Activated B cell treated with CpG ODN at 0.5 μM for 24 hours (primary cell): Measurements from ENCODE around the gene ERICH6. TPM values are rescaled to one million over a fixed set of nuclear protein-coding genes. Genes with fewer than 3 reads are reported as not detected.

ENCODE experiments used
- ATAC-seq: fragments of 200-7000 bp; cut with Tn5 transposase; one replicate; pipeline ENCODE4 v1.10.0; 2021; ENCODE audit warnings: low read depth, mild to moderate bottlenecking, moderate library complexity
- CTCF ChIA-PET: fragments of 350-600 bp; sonication (Branson Sonifier 250); formaldehyde crosslinking; loops from one replicate; lab custom pipeline; 2021; ENCODE audit warnings: antibody characterized with exemption; lab: Charles Lee
- POLR2A ChIA-PET: fragments of 350-600 bp; sonication (Branson Sonifier 250); formaldehyde crosslinking; loops from one replicate; lab custom pipeline; 2021; ENCODE audit warnings: antibody characterized with exemption; lab: Charles Lee
- DNase-seq: peaks from one replicate; pipeline ENCODE4 v3.0.0; 2022
- H3K27ac Mint-ChIP-seq: one replicate; pipeline ENCODE4 v1.8.0; 2020; ENCODE audit warnings: mixed read lengths
- H3K27me3 Mint-ChIP-seq: one replicate; pipeline ENCODE4 v1.8.0; 2021; ENCODE audit warnings: mixed read lengths
- H3K36me3 Mint-ChIP-seq: one replicate; pipeline ENCODE4 v1.8.0; 2021; ENCODE audit warnings: low read depth, mixed read lengths
- H3K4me1 Mint-ChIP-seq: one replicate; pipeline ENCODE4 v1.8.0; 2021; ENCODE audit warnings: mixed read lengths
- H3K4me3 Mint-ChIP-seq: one replicate; pipeline ENCODE4 v1.8.0; 2020; ENCODE audit warnings: mild to moderate bottlenecking, mixed read lengths
- H3K9me3 Mint-ChIP-seq: one replicate; pipeline ENCODE4 v1.8.0; 2020; ENCODE audit warnings: mixed read lengths
- intact Hi-C: fragments of 100-400 bp; cut with micrococcal nuclease; formaldehyde crosslinking; loops from one replicate; pipeline ENCODE4 v1.15.1; 2024
- total RNA-seq: library from RNA; stranded (reverse); gene quantifications from 2 replicates; pipeline ENCODE4 v1.2.3, GENCODE V29; 2022
- TF ChIP-seq, protein P1 (sequence below): fragments of 200-600 bp; IDR thresholded peaks from one replicate; pipeline ENCODE4 v1.8.0; 2022; ENCODE audit warnings: antibody characterized with exemption, mild to moderate bottlenecking

The ERICH6 gene
- total RNA-seq, 1 donor from 2014 or later: not detected

GRCh38 chr3:150699068-150699639 lies 4.6 kb downstream of the ERICH6 start:
- DNase-seq (no peak), ATAC-seq (no peak)
- peaks cover 19% of the 10 kb centered on the region for H3K4me1 Mint-ChIP-seq
- TF ChIP-seq, protein P1, sequence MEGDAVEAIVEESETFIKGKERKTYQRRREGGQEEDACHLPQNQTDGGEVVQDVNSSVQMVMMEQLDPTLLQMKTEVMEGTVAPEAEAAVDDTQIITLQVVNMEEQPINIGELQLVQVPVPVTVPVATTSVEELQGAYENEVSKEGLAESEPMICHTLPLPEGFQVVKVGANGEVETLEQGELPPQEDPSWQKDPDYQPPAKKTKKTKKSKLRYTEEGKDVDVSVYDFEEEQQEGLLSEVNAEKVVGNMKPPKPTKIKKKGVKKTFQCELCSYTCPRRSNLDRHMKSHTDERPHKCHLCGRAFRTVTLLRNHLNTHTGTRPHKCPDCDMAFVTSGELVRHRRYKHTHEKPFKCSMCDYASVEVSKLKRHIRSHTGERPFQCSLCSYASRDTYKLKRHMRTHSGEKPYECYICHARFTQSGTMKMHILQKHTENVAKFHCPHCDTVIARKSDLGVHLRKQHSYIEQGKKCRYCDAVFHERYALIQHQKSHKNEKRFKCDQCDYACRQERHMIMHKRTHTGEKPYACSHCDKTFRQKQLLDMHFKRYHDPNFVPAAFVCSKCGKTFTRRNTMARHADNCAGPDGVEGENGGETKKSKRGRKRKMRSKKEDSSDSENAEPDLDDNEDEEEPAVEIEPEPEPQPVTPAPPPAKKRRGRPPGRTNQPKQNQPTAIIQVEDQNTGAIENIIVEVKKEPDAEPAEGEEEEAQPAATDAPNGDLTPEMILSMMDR: no peak
- H3K36me3 Mint-ChIP-seq: peaks cover 4% of the 10 kb centered on the region
- no peak overlapping the region for H3K27ac Mint-ChIP-seq
- intact Hi-C loops: no loop called here
- ChIA-PET CTCF (no interaction called here), POLR2A (no interaction called here)
- H3K9me3 Mint-ChIP-seq: no peaks in the 10 kb centered on the region
- no peaks in the 10 kb centered on the region for H3K27me3 Mint-ChIP-seq
- no peak overlapping the region for H3K4me3 Mint-ChIP-seq

GRCh38 chr3:150697646-150698045 lies 6.1 kb downstream of the ERICH6 start:
- no peak overlapping the region for H3K27ac Mint-ChIP-seq

DNA sequence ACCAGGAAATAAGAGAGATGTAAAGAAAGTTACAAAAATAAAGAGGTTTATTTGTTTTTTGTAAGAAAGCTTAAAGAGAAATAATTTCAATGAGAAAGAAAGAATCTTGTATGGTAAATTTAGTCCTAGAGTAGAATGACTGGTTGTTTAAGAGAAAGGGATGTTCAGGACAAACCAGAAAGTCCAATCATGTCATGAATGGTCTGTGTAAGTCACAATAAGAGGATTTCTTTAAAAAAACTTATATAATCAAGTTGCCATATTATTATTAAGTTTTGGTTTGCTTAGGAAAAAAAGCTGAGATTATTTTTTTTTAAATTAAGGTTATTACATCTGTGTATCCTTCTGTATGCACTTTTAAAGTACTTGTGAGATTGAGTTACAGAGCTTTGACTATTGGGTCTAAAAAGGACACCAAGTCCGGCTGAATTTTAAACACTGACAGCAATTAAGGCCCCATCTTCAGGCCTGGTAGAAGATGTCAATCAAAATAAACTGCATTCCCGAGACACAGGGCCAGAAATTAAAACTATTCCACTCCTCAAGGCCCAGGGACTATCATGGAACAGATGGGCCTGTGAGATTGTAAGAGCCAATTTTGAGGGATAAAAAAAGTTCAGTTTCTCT lies 12.2 kb downstream of the ERICH6 start:
- ATAC-seq (no peak), DNase-seq (no peak)
- intact Hi-C loops: no loop called here
- H3K27ac Mint-ChIP-seq: no peak overlapping the region
- peaks cover 5% of the 10 kb centered on the region for H3K9me3 Mint-ChIP-seq
- POLR2A ChIA-PET: no interaction called here
- CTCF ChIA-PET: interaction anchor here (1.1 to 1.5 kb wide), 2 partner anchors 11 to 30 kb away, joined by 3 read pairs; no protein-coding TSS in a partner anchor
- H3K4me1 Mint-ChIP-seq: no peaks in the 10 kb centered on the region
- no peaks in the 10 kb centered on the region for H3K36me3 Mint-ChIP-seq
- TF ChIP-seq, protein P1: no peak
- H3K27me3 Mint-ChIP-seq: no peaks in the 10 kb centered on the region
- H3K4me3 Mint-ChIP-seq: no peak overlapping the region

More at GRCh38 chr3:150697646-150698045, 6.1 kb downstream of the ERICH6 start:
- Mint-ChIP-seq H3K36me3 (no peaks in the 10 kb centered on the region), H3K4me1 (peaks cover 6% of the 10 kb centered on the region), H3K27me3 (no peaks in the 10 kb centered on the region), H3K9me3 (peaks cover 3% of the 10 kb centered on the region), H3K4me3 (no peak overlapping the region)
- CTCF ChIA-PET: no interaction called here
- DNase-seq (no peak), ATAC-seq (no peak)
- TF ChIP-seq, protein P1: no peak
- intact Hi-C loops: no loop called here
- POLR2A ChIA-PET: interaction anchor here (1.1 kb wide), 1 partner anchor 62 kb away, joined by 3 read pairs; no protein-coding TSS in a partner anchor

DNA sequence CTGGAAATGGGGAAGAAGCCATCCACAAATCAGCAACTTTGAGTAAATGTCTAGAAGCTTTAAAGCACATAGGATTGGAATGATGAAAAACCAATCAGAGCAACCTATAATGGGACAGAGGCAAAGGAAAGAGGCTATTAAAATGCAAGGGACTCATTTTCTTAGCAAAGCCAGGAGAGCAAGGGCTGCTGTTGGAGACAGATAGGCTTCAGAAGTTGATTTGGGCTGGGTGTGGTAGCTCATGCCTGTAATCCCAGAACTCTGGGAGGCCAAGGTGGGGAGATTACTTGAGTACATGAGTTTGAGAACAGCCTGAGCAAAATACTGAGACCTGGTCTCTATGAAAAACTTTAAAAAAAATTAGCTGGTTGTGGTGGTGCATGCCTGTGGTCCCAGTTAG lies 16.1 kb downstream of the ERICH6 start:
- intact Hi-C loops: no loop called here
- no peak overlapping the region for H3K27ac Mint-ChIP-seq
- POLR2A ChIA-PET: no interaction called here
- no peaks in the 10 kb centered on the region for H3K36me3 Mint-ChIP-seq
- ATAC-seq: no peak
- peaks cover 2% of the 10 kb centered on the region for H3K9me3 Mint-ChIP-seq
- CTCF ChIA-PET: no interaction called here
- H3K4me3 Mint-ChIP-seq: no peak overlapping the region
- TF ChIP-seq, protein P1: no peak
- no peak for DNase-seq
- no peaks in the 10 kb centered on the region for H3K27me3 Mint-ChIP-seq
- H3K4me1 Mint-ChIP-seq: peaks cover 2% of the 10 kb centered on the region

DNA sequence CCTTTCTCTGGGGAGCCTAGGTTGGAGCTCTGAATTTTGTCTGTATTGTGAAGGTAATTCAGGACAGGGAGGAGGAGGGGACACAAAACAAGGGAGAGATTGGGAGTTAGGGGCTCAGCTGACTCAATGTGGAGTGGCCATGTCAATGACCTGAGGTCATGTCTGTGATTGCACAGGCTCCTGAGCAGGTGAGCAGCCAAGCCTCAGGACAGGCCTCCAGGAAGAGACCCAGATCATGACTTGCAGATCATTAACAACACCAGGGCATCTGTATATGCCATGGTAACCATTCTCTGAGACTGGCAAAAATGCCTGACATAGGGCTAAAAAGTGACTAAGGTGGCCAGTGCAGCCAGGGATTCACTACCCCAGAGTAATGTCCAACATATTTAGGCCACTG lies 20.9 kb downstream of the ERICH6 start:
- H3K27ac Mint-ChIP-seq: no peak overlapping the region
- intact Hi-C loops: no loop called here

More for the DNA sequence above, 20.9 kb downstream of the ERICH6 start:
- no peak overlapping the region for H3K4me3 Mint-ChIP-seq
- ChIA-PET POLR2A (interaction anchor here (0.6 to 2.0 kb wide), 4 partner anchors 11 to 80 kb away, joined by 3 to 13 read pairs (median 5); partner anchors contain the start of genes ERICH6, SELENOT and SIAH2), CTCF (interaction anchor here (0.8 kb wide), 1 partner anchor 117 kb away, joined by 3 read pairs; no protein-coding TSS in a partner anchor)
- H3K4me1 Mint-ChIP-seq: peaks cover 29% of the 10 kb centered on the region
- DNase-seq (no peak), ATAC-seq (no peak)
- H3K27me3 Mint-ChIP-seq: no peaks in the 10 kb centered on the region
- H3K9me3 Mint-ChIP-seq: no peaks in the 10 kb centered on the region
- no peaks in the 10 kb centered on the region for H3K36me3 Mint-ChIP-seq
- TF ChIP-seq, protein P1: no peak
